ENCODE measurements around the gene AP2S1. TPM values are rescaled to one million over a fixed set of nuclear protein-coding genes. Genes with fewer than 3 reads are reported as not detected.

The AP2S1 gene
- total and polyA plus RNA-seq, 2 experiments from 2014 or later, result 140 to 299 TPM

DNA sequence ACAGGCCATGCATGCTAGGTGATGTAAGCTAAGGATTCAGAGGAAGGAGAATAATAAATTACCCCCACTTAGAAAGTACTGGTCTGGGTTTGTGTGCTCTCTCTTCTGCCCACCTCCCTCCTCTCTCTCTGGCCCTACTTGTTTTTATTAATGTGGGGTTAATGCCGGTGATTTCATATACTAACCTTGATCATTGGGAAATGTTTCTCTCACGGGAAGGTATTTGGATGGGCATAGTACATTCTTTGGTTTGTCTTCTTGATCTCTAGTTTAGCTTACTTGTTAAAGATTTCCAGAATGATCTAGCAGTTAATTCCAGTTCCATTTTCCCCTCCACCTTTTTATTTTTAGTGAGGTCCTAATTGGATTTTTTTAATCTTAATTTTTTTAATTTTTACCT lies 34.8 kb upstream of the AP2S1 start:
- no peaks in the 10 kb centered on the region; the same call in 2 of the 3 replicates for H3K9me3 Mint-ChIP-seq
- H4K20me1 ChIP-seq (replicated peaks; ENCODE audit: insufficient read depth), result peaks cover 33% of the 10 kb centered on the region
- no peaks in the 10 kb centered on the region for H3K27me3 ChIP-seq (ENCODE audit: insufficient read depth)
- H3K9me2 ChIP-seq (ENCODE audit: insufficient read depth), result no peaks in the 10 kb centered on the region
- no peaks in the 10 kb centered on the region for H3F3A ChIP-seq (replicated peaks; ENCODE audit: low read depth)
- H3K27me3 Mint-ChIP-seq (ENCODE audit: insufficient read depth, low read depth, poor library complexity), result no peaks in the 10 kb centered on the region
- no peaks in the 10 kb centered on the region for H3K36me3 ChIP-seq (ENCODE audit: insufficient read depth)
- H3K79me2 ChIP-seq (replicated peaks; ENCODE audit: insufficient read depth), result peaks cover 92% of the 10 kb centered on the region
- DNase-seq (ENCODE audit: low spot score) (no peak), ATAC-seq (no peak)
- no peaks in the 10 kb centered on the region for H3K4me1 ChIP-seq (ENCODE audit: insufficient read depth)
- TF ChIP-seq ZNF462 (CRISPR knock-in tag; IDR thresholded peaks at IDR 0.05) (no peak), EZH2phosphoT487 (IDR thresholded peaks at IDR 0.05; ENCODE audit: unreplicated experiment) (no peak), POLR2AphosphoS5 (IDR thresholded peaks at IDR 0.05; ENCODE audit: low read depth) (no peak), NANOG (IDR thresholded peaks at IDR 0.05; ENCODE audit: borderline replicate concordance) (no peak), JUNB (IDR thresholded peaks at IDR 0.05; ENCODE audit: unreplicated experiment) (no peak), EZH2 (IDR thresholded peaks at IDR 0.05; ENCODE audit: low read depth, unreplicated experiment) (no peak), ZNF331 (CRISPR knock-in tag; IDR thresholded peaks at IDR 0.05; ENCODE audit: low read depth) (no peak), CREB1 (CRISPR knock-in tag; IDR thresholded peaks at IDR 0.05; ENCODE audit: low read depth) (no peak), STAT1 (IDR thresholded peaks at IDR 0.05; ENCODE audit: unreplicated experiment) (no peak), ZNF114 (CRISPR knock-in tag; IDR thresholded peaks at IDR 0.05) (no peak), CTCF (conservative IDR thresholded peaks at IDR 0.05; ENCODE audit: low read depth in 2 of 2) (no peak)
- TF ChIP-seq, protein P1, sequence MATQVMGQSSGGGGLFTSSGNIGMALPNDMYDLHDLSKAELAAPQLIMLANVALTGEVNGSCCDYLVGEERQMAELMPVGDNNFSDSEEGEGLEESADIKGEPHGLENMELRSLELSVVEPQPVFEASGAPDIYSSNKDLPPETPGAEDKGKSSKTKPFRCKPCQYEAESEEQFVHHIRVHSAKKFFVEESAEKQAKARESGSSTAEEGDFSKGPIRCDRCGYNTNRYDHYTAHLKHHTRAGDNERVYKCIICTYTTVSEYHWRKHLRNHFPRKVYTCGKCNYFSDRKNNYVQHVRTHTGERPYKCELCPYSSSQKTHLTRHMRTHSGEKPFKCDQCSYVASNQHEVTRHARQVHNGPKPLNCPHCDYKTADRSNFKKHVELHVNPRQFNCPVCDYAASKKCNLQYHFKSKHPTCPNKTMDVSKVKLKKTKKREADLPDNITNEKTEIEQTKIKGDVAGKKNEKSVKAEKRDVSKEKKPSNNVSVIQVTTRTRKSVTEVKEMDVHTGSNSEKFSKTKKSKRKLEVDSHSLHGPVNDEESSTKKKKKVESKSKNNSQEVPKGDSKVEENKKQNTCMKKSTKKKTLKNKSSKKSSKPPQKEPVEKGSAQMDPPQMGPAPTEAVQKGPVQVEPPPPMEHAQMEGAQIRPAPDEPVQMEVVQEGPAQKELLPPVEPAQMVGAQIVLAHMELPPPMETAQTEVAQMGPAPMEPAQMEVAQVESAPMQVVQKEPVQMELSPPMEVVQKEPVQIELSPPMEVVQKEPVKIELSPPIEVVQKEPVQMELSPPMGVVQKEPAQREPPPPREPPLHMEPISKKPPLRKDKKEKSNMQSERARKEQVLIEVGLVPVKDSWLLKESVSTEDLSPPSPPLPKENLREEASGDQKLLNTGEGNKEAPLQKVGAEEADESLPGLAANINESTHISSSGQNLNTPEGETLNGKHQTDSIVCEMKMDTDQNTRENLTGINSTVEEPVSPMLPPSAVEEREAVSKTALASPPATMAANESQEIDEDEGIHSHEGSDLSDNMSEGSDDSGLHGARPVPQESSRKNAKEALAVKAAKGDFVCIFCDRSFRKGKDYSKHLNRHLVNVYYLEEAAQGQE (IDR thresholded peaks at IDR 0.05; ENCODE audit: unreplicated experiment), result no peak
- TF ChIP-seq, protein P2, sequence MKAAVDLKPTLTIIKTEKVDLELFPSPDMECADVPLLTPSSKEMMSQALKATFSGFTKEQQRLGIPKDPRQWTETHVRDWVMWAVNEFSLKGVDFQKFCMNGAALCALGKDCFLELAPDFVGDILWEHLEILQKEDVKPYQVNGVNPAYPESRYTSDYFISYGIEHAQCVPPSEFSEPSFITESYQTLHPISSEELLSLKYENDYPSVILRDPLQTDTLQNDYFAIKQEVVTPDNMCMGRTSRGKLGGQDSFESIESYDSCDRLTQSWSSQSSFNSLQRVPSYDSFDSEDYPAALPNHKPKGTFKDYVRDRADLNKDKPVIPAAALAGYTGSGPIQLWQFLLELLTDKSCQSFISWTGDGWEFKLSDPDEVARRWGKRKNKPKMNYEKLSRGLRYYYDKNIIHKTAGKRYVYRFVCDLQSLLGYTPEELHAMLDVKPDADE (IDR thresholded peaks at IDR 0.05), result no peak
- H3K4me3 ChIP-seq, result no peak overlapping the region
- H3K36me3 Mint-ChIP-seq (ENCODE audit: low read depth), result 0 out of 3 replicates have a peak, but pooled peaks cover 2% of the 10 kb centered on the region
- H3K4me3 Mint-ChIP-seq, result no peak overlapping the region
- no peak overlapping the region for H3K4me2 ChIP-seq
- H3K27ac ChIP-seq (ENCODE audit: low read depth), result no peak overlapping the region
- H3K4me1 Mint-ChIP-seq, result peaks cover 12% of the 10 kb centered on the region
- H2AFZ ChIP-seq, result no peak overlapping the region
- H3K27ac Mint-ChIP-seq, result no peak overlapping the region

All from GM23338 (cell line).